Parathyroid adenoma (tissue), 2 donors: ENCODE results near the gene TNN.
A peak's percentile ranks its signal among the peaks of the same experiment; 100 is the strongest.

Experiments
- H2AFZ ChIP-seq: fragments of 300-600 bp; sonication (generic); one replicate; pipeline ENCODE4 v1.7.0; 2017; ENCODE audit warnings: antibody characterized with exemption, mild to moderate bottlenecking
- H3K27ac ChIP-seq: fragments of 300-600 bp; sonication (generic); one replicate; pipeline ENCODE4 v1.7.0; 2017
- H3K27me3 ChIP-seq: fragments of 300-600 bp; sonication (generic); one replicate; pipeline ENCODE4 v1.7.0; 2017; ENCODE audit warnings: low read length; ENCODE audit not compliant: control insufficient read depth, insufficient read depth
- H3K36me3 ChIP-seq: fragments of 300-600 bp; sonication (generic); one replicate; pipeline ENCODE4 v1.7.0; 2017; ENCODE audit warnings: low read length; ENCODE audit not compliant: control insufficient read depth, insufficient read depth
- H3K4me1 ChIP-seq: fragments of 300-600 bp; sonication (generic); one replicate; pipeline ENCODE4 v1.7.0; 2017; ENCODE audit warnings: control low read depth
- H3K4me2 ChIP-seq: fragments of 300-600 bp; sonication (generic); one replicate; pipeline ENCODE4 v1.7.0; 2017; ENCODE audit warnings: low read length
- H3K4me3 ChIP-seq: fragments of 300-600 bp; sonication (generic); one replicate; pipeline ENCODE4 v1.7.0; 2017; ENCODE audit warnings: low read depth, low read length
- H3K79me2 ChIP-seq: fragments of 300-600 bp; sonication (generic); one replicate; pipeline ENCODE4 v1.7.0; 2017; ENCODE audit warnings: control low read depth
- H3K9ac ChIP-seq: fragments of 300-600 bp; sonication (generic); one replicate; pipeline ENCODE4 v1.7.0; 2017; ENCODE audit warnings: mild to moderate bottlenecking
- H3K9me3 ChIP-seq: fragments of 300-600 bp; sonication (generic); one replicate; pipeline ENCODE4 v1.7.0; 2017; ENCODE audit warnings: low read length; ENCODE audit not compliant: control insufficient read depth
- CTCF ChIP-seq: fragments of 300-600 bp; sonication (generic); IDR thresholded peaks from one replicate; pipeline ENCODE4 v1.7.0; 2017; ENCODE audit warnings: antibody characterized with exemption, mild to moderate bottlenecking
- donor health status: primary hyperparathyroidism.

TNN gene

DNA sequence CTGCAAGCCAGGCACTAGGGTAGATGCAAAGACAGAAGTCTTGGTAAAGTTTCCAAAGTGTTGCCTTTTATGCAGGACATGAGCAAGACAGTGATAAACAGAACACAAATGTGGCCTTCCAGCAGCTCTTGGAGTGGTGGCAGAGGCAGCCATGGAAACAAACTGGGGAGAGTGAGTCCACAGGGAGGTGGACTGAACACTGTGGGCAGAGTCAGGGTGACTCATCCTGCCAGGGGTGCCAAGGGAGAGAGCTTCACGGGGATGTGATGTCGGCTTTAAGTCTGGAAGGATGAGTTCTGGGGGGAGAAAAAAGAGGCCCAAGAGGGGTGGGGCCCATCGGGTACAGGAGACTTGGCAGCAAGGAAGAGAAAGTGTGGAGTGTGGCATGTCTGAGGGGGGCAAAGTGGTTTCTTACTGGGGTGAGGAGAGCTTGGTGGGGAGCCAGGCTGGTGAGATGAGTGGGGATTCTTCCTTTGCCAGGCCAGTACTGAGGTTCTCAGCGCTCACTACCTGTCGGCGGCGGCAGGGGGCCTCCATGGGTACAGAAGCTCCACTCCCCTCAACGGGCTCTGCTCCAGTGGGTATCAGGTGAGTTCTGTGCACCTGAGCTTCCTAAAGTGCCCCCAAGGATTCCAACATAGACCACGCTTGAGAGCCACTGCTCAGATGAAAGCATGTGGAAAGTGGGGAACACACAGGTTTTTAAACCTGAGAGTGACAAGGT, 83.1 kb downstream of the TNN start:
- Histone ChIP-seq H2AFZ (no peak overlapping the region), H3K27ac (no peak overlapping the region), H3K4me3 (no peak overlapping the region), H3K9ac (no peak overlapping the region), H3K4me1 (peaks cover 2% of the 10 kb centered on the region), H3K79me2 (no peaks in the 10 kb centered on the region), H3K27me3 (no peaks in the 10 kb centered on the region), H3K9me3 (no peaks in the 10 kb centered on the region), H3K36me3 (no peaks in the 10 kb centered on the region), H3K4me2 (no peak overlapping the region)
- TF ChIP-seq CTCF, result no peak

DNA sequence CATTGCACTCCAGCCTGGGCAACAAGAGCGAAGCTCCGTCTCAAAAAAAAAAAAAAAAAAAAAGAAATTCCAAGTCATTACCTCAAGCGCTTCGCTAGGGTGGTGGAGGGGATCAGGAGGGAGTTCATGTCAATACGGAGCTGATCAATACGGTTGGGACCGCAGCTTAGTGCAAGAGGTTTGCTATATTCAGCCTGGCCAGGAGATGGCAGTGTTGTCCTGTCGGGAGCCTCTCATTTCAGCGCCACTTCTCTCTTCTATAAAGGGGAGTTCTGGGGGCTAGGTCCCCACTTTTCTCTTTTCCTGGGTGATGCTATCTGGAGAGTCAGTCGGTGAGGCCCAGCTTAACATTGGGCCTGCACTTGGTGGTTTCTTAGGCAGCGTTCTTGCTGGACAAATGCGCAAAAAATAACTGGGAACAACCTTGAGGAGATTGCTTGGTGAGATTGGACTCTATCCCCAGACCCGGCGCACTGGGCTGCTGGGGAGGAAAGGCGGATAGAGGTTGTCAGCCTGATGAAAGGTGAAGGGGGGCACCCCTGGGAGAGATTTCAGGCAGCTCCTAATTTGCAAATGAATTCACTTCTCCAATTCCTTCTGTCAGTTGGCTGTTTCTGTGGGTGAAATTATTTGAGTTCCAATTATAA, 84.5 kb downstream of the TNN start:
- Histone ChIP-seq H3K9me3 (no peaks in the 10 kb centered on the region), H3K79me2 (no peaks in the 10 kb centered on the region), H3K27me3 (no peaks in the 10 kb centered on the region), H3K4me2 (no peak overlapping the region), H2AFZ (no peak overlapping the region), H3K9ac (no peak overlapping the region), H3K4me1 (peaks cover 2% of the 10 kb centered on the region), H3K4me3 (no peak overlapping the region), H3K27ac (no peak overlapping the region), H3K36me3 (no peaks in the 10 kb centered on the region)
- peak; percentile 79 for TF ChIP-seq CTCF

DNA sequence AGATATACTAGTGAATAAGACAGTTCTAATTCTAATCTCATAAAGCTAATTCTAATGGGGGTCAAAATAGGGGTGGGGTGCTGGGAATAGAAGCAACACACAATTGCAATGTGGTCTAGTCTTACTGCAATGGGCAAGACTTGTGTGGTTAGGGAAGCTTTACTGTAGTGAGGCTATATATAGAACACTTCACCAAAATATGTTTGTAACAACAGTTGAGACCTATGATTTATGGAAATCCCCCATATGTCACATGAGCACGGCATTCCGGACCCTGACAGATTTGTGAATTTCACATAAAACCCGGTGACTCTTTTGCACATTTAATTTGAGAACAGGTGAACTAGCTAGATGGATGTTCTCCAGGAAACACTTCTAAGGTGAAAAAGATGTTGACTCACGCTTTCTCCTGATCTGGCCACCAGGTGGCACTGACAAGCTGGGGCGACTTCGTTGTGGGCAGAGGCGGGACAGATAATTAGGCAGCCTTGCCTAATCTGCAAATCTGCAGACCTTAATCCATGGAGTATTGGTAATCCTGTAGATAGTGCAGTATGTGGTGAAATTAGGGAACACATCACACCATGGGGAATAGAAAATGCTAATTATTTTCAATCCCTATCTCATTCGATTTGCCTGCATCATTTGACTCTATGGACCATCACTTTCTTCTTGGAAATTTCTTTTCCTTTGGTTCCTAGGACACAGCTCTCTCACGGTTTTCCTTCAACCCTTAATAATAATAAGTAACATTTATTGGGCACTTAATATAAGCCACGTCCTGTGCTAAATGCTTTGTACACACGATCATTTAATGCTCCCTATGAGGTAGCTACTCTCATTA, 87.2 kb downstream of the TNN start:
- no peak overlapping the region for H2AFZ ChIP-seq
- no peak overlapping the region for H3K4me2 ChIP-seq
- H3K9me3 ChIP-seq, result no peaks in the 10 kb centered on the region
- no peaks in the 10 kb centered on the region for H3K36me3 ChIP-seq
- H3K9ac ChIP-seq, result no peak overlapping the region
- no peaks in the 10 kb centered on the region for H3K79me2 ChIP-seq
- H3K4me1 ChIP-seq, result peaks cover 2% of the 10 kb centered on the region
- no peak overlapping the region for H3K27ac ChIP-seq
- no peak overlapping the region for H3K4me3 ChIP-seq
- H3K27me3 ChIP-seq, result no peaks in the 10 kb centered on the region
- TF ChIP-seq CTCF, result peak; percentile 77

- no peak overlapping the region for H3K4me3 ChIP-seq
- no peaks in the 10 kb centered on the region for H3K79me2 ChIP-seq
- H2AFZ ChIP-seq, result no peak overlapping the region
- no peak overlapping the region for H3K9ac ChIP-seq
- no peaks in the 10 kb centered on the region for H3K9me3 ChIP-seq
- H3K36me3 ChIP-seq, result no peaks in the 10 kb centered on the region
- peaks cover 2% of the 10 kb centered on the region for H3K4me1 ChIP-seq
- no peak overlapping the region for H3K4me2 ChIP-seq
- no peak overlapping the region for H3K27ac ChIP-seq
- TF ChIP-seq CTCF, result no peak
- no peaks in the 10 kb centered on the region for H3K27me3 ChIP-seq
These were observed 87.8 kb downstream of the TNN start for GRCh38 chr1:175155473-175155856.
